DLD1 (cell line): Measurements from ENCODE around the gene RNLS.

Experiments
- in situ Hi-C: cut with HindIII; loops from 2 replicates; pipeline ENCODE4 v1.10.0; 2017; ENCODE audit warnings: low sequenced_read_pairs

RNLS gene

DNA sequence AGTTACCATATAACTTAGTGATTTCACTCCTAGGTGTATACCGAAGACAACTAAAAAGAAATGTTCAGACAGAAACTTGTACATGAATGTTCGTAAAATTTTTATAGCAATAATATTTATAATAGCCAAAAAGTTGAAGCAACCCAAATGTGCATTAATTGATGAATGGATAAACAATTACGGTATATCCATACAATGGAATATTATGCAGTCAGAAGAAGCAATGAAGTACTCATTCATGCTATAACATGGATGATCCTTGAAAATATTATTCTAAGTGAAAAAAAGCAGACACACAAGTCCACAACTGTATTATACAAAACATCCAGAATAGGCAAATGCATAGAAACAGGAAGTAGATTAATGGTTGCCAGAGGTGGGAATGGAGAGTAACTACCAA is 183.9 kb downstream of the RNLS start:
- in situ Hi-C loops = no loop called here

DNA sequence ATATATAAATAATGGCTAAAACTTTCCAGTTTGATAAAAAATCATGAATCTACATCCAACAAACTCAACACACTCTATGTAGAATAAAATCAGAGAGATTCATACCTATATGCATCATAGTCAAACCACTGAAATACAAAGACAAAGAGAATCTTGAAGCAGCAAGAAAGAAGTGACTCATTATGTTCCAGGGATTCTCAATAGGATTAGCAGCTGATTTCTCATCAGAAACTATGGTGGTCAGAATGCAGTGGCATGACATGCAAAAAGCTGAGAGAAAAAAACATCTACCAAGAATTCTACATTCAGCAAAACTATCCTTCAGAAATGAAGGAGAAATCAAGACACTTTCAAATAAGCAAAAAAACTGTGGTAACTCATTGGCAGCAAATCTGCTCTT is 187.4 kb downstream of the RNLS start:
- in situ Hi-C loops = no loop called here

DNA sequence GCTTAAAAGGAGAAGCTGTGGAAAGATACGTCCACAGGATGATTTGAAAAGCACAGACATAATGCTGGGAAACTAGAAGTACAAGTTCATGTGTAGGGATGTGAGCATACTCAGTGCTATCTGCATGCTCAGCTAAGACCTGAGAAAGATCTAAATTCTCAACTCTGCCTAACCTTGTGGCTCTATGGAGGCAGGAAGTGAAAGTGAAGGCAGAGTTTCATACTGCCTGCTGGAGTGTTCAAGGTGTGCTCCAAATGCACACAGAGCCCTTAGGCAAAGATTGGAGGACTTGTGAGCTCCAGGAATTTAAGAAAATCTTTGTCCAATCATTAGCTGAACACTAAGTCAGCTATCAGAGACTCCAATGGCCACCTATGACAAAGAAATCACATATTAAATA is 190.9 kb downstream of the RNLS start:
- in situ Hi-C loops = no loop called here

DNA sequence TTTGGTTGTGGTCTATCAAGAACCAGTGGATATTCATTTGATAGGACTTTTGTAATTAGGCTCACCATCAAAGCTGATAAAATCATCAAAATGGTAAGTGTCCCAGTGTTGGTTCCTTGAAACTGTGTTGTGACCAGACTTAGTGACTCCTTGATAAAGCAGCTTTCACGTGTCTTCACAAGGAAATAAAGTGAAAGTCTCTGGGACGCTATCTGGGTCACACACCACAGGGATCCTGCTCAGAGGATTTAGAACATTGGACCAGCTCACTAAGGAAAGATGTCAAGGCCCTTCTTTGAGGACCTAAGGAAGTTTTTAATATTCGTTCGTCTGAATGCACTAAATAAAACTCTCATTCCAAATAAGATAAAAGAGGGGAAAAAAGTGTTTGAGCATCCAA is 193.1 kb downstream of the RNLS start:
- in situ Hi-C loops = no loop called here

DNA sequence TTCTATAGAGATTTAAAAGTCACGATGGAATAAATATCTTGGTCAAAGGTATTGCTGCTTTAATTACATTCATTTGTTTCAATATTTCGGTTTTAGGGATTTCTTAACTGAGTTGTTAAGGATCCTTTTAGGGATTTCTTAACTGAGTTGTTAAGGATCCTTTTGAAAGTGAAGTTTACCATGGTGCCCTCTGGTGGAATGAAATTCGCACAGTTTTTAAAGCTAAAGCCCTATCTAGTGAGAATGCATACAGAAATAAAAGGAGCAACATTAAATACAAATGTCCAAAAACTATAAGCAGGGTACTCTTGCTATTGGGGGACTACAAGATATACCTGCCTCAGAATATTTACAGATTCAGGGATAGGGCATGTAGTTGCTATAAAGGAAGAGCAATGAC is 193.7 kb downstream of the RNLS start:
- in situ Hi-C loops = no loop called here

DNA sequence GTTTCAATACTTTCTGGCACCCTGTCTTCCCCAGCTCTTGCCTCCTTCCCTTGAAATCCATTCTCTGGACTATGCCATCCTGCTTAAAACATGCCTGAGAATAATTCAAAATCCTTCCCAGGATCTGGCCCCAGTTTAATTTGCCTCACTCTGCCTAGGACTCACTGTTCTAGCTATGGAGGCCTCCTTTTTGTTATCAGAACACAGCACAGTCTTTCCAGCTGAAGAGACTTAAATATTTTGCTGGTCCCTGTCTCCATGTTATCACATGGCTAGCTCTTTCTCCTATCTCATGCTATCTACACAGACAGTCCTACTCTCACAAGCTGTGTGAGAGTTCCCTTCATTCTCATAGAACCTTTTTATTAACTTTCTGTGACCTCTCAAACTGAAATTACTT is 194.8 kb downstream of the RNLS start:
- in situ Hi-C loops = no loop called here

DNA sequence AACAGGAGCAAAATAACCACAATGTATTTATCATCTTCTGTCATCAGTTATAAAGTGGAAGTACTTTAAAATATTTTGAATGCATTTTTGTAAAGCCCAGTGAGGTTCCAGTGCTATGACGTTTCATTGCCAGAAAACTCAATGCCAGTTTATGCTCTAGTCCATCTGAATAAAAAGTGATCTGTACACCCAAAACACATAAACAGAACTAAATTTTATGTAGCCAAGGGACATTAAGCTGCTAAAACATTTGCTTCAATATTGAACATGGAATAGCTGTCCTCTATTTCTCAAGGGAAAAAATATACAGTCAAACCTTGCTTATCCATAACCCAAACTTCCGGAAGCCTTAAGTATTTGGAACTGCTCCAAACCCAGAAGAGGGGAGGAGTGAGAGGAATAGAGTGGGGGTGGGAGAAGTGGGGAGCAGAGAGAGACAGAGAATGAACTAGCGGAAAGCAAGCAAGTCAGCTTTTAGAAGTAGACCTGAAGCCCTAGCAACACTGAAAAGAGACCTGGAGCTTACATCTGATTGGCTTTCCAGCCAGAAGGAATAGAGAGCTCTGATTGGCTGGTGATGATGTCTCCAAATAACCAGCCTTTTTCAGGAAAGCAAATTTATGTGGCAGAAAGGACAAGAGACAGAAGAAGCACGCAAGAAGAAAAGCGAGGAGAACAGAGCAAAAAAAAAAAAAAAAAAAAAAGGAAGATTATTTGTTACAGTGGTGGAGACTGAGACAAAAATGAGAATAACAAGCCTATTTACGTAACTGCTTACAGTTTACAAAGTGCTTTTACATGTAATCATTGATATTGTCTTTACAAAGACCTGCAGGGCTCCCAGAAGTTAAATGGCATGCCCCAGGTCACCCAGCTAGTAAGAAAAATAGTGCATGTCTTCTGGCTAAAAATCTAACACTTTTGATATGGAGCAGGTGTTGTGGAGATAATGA is 196.0 kb downstream of the RNLS start:
- in situ Hi-C loops = no loop called here

DNA sequence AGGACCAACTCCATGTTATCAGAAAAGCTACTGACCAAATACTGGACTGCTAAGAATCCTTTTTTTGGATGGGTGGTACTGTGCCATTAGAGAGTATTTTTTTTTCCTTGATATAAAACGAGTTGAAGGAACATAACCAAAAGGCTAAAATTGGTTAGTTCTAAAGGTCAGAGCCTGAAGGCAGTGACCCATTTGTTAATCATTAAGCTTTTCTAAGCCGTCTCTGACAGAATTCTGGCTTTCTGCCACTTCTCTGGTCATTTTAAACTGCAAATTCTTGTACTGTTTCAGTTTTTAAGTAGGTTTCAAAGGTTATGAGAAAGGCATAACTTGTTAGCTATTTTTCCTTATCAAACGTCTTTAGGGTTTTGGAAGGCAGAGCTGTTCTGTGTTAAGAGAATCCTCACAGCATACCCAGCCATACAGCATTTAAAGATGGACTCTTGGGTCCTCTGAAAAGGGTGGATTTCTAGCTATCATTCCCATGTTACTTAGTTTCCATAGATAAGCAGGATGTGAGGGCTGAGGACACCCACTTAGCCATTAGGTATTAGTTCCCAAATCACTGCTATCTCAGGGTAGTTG is 196.8 kb downstream of the RNLS start:
- in situ Hi-C loops = no loop called here

DNA sequence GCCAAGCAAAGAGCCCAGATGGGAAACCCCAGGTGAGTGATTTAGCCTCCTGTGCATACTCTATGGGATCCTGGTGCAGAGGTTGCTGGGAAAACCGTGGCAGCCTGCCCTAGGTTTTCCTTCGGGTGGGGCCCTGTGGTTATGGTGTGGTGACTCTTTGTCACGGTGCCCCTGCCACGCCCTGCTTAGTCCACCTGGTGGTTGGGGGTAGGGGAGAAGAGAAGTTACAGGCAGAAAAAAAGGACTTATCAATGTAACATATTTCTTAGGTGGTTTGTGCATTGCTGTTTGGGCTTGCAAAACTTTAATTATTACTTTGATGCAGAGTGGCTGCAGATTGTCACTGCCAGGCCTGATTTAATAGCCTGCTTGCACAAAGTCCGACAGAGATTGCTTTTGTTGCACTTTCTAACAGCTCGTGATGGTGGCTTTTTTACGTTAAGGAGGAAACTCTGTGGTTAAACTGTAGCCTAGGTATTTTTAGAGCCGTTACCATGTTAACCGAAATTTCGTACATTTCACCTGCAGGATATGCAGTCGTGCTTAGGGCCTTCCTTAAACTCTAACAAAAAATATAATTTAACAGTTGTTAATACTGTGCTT is 197.4 kb downstream of the RNLS start:
- in situ Hi-C loops = no loop called here

DNA sequence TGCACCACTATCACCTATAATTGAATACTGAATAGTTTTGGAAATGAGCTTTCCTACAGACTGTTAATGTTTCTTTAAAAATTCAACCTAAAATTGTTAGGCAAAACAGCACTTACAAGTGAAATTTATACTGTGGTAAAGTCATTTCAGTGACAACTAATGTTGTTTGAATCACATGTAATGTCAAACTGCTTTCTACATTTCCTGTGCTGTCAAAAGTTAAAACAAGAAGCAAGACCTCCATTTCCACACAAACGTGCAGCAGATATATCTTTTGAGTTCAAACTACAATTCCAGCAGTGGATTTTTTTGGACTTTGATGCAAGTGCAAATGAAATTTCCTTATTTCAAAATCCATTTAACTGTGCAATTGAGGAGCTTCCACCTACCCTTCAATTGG is 199.8 kb downstream of the RNLS start:
- in situ Hi-C loops = no loop called here

DNA sequence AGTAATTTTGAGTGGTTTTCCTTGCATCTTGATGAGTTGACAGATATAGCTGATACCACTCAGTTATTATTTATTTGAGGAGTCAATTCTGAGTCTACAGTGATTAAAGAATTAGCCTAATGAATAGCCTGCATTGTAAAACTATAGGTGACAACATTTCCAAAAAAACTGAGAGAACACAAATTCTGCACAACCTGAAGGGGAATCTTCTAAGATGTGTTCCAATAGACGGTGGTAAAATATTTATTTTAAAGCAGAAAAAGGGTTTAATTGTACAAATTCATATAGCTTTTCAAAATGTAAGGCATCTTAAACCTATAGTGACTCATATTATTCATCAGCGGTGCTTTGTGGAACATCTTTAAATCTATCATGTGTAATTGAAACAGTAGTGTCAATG is 200.4 kb downstream of the RNLS start:
- in situ Hi-C loops = no loop called here

DNA sequence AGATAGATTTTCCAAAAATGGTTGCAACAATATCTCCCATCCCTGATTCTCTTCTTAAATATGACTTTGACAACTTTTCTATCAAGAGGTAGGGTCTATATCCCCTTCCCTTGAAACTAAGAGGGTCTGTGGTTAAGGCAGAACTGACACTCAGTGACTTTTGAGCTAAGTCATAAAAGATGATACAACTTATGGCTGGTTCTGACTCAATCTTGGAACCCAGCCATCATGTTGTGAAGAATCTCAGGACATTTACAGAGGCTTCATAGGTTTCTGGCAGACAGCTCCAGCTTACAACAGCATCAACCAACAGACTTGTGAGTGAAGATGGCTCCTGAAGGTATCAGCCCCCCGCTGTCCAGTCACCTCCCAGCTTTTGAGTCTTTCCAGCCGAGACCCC is 203.5 kb downstream of the RNLS start:
- in situ Hi-C loops = no loop called here

DNA sequence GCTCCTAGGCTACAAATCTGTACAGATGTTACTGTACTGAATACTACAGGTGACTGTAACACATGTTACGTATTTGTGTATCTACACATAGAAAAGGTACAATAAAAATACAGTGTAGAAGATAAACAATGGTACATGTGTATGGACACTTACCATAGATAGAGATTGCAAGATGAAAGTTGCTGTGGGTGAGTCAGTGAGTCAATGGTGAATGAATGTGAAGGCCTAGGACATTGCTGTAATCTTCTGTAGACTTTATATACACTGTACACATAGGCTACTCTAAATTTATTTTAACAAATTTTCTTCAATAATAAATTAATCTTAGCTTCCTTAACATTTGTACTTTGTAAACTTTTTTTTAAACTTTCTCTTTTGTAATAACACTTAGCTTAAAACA is 205.6 kb downstream of the RNLS start:
- in situ Hi-C loops = no loop called here

DNA sequence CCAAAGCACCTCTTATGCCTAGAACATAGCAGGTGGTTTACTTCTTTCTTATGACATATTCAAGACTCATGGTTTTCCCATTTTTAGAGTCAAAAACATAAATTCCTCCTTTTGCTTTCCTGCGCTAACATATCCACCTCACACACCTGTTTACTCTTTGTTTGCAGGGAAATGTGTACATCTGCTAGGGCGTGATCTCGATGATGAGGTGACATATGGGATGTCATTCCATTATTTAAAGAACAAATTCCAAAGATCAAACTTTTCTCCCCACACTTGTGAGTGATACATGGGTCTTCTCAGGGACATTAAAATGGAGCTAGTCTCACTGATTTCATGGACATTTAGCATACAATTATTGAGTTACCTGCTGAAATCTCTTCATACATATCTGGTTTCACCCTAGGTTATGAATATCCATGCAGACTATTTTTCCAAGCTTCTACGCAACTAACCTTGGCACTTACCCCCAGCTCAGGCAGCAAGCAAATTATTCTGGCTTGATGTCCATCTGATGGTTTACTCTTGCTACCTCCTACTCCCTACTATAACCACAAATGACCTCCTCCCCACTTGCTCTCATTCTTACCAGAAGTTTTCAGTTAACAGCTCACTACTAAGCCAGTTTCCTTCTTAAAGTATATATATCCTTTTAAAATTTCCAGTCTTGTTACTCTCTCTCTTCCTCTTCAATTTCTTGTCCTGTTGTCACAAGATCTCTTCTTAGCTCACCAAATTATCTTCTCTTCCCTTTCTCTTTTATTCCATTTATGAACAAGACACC is 208.5 kb downstream of the RNLS start:
- in situ Hi-C loops = no loop called here

DNA sequence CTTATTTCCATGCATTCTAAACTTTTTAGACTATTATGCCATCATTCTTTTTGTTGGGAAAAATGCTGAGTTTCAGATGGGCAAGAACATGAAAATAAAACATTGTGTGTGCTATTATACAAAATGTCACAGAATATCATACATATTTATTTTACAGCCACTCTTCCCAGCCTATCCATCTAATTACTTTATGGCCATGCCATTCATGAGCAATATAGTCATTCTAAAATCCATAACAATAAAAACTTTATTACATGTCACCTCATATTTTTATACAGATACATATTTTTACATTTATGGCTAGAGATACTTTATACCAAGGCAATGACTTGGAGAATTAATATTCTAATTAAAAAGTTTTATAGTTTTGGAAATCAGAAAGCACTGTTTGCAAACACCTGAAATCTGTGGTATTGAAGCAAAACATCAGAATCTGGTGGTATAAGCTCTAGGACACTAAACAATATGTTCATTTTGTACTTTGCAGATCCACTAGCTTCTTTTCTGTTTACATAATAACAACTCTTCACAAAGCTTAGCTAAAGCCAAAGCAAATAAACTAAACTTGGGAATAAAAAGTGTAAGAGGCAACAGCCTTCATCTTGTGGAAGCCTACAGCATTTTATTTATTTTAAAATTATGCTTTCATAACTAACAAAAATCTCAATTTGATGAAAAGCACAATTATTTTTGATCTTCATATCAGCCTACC is 210.1 kb downstream of the RNLS start:
- in situ Hi-C loops = no loop called here

DNA sequence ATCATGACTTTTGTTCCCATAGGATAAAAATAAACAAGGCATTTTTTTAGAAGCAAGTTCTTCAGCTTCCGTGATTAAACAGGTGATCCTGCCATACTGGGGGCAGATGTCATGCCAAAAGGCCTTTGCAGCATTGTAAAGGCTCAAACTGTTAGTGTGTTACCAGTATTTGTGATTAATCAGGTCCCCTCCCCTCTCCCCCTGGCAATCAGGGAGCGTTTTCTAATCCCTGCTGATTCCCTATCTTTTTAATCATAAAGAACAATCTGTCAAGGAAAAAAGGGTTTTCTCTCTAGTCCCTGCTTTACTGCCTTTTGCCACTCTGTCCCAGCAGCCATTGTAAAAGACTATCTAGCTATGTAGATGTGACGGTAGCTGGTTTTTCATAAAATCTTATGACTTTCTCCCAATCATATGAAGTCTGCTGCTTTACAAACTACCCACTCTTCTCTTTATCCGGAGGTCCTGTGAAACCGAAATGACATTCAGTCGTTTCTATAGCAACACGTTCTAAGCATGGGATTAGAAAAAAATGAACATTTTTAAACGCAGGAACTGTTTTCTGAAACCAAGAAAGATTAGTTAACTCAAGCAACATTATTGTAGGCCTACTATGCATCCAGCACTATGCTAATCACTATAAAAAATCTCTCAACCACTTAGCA is 210.9 kb downstream of the RNLS start:
- in situ Hi-C loops = no loop called here

DNA sequence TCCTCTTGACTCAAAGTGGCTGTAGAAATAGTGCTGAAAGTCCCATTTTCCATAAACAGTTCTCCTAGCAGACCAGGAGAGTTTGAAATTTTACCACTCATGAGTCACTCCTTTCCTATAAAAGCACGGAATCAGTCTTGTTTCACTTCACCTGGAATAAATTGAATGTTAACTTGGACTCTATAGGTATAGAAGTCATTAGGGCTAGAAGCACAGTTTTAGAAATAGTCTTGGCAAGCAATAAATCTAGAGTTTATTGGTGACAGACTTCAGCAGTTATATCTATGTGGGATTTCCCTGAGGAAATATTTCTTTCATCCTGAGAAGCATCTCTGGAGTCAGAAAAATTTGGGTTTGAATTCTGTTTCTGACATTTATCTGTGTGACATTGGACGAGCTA is 212.4 kb downstream of the RNLS start:
- in situ Hi-C loops = no loop called here

DNA sequence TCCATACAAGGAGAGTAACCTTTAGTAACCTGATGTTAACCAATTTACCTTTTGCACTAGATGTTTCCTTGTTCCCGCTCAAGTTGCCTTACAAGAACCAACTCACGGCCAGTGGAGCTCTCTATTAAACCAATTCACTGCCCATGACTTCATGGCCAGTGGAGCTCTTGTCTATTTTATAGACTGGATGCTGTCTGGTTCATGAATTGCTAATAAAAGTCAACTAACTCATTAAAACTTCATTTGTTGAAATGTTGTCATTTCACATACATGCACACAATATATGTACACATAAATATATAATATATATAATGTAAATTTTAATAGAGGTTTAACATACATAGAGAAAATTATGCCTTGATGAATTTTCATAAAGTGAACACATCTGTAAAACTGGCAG is 216.3 kb downstream of the RNLS start:
- in situ Hi-C loops = no loop called here

DNA sequence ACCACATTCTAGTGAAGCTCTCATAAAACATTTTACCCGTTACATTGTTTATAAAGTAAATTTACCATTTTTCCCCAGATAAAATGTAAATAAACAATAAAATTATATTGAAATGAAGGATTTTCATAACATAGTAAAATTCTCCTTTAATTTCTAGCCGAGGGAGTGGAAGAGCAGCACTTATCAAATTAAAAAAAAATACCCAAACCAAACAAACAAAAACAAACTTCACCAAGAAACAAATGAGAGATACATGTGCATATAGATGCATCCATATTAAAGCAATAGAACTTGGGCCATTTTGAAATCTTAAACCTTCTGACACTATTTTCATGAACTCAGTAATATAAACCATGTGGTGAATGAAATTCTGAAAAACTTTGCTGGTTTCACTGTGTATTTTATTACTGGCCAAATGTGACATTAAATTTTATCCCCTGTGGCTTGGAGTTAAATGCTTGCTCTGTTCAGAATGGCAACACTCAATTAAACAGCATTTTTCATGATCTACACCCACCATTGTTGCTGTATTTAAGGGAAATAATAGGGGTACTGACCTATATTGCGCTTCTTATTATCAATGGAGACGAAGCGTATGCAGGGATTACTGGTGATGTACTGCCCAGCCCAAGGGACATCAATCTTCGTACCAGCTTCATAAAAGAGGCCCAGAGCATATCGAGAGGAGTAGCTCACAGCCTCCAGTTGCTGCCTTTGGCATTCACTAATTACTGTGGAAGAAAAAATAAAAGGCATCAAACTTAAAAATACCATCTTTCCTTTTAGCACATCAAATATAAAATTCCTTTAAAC is 220.9 kb downstream of the RNLS start:
- in situ Hi-C loops = no loop called here
